WI38 (cell line): Measurements from ENCODE around the gene ARHGAP24.
"Not testable (repeated sequence)": the region's sequence is repeated elsewhere in the genome, so short reads cannot be mapped to it uniquely, and the experiment has no call there.

Experiments
- H3K4me3 ChIP-seq: 2 replicates; pipeline ENCODE4 v1.5.1; 2011; ENCODE audit warnings: low read depth, mild to moderate bottlenecking, control low read depth, low read length
- CTCF ChIP-seq: IDR thresholded peaks from 2 replicates; pipeline ENCODE4 v1.5.1; 2012; ENCODE audit warnings: low read depth, mild to moderate bottlenecking, control low read depth, low read length

ARHGAP24 gene

GRCh38 chr4:85509882-85510631 is 35.1 kb downstream of the ARHGAP24 start:
- H3K4me3 ChIP-seq: no peak overlapping the region
- no peak for TF ChIP-seq CTCF

GRCh38 chr4:85510632-85510984 is 35.7 kb downstream of the ARHGAP24 start:
- H3K4me3 ChIP-seq: no peak overlapping the region
- no peak for TF ChIP-seq CTCF

GRCh38 chr4:85512446-85513205 is 37.7 kb downstream of the ARHGAP24 start:
- H3K4me3 ChIP-seq: no peak overlapping the region
- no peak for TF ChIP-seq CTCF

- no peak for TF ChIP-seq CTCF
- H3K4me3 ChIP-seq: no peak overlapping the region
Measured at GRCh38 chr4:85514117-85514516, 39.2 kb downstream of the ARHGAP24 start.

GRCh38 chr4:85514783-85515182 is 39.8 kb downstream of the ARHGAP24 start:
- TF ChIP-seq CTCF: no peak
- H3K4me3 ChIP-seq: peak overlapping the region; percentile 13

GRCh38 chr4:85515701-85516100 is 40.8 kb downstream of the ARHGAP24 start:
- H3K4me3 ChIP-seq: no peak overlapping the region
- no peak for TF ChIP-seq CTCF

GRCh38 chr4:85518526-85518925 is 43.6 kb downstream of the ARHGAP24 start:
- not testable (repeated sequence) for H3K4me3 ChIP-seq
